Ectodermal cell (in vitro differentiated cells): ENCODE measurements around the gene C8A.

Experiments used
- H3K27ac ChIP-seq: 2 replicates; pipeline ENCODE4 v1.7.0; 2013; ENCODE audit warnings: mild to moderate bottlenecking, low read depth, low read length; ENCODE audit not compliant: insufficient read depth, poor library complexity, severe bottlenecking
- H3K27me3 ChIP-seq: 2 replicates; pipeline ENCODE4 v1.7.0; 2013; ENCODE audit warnings: mild to moderate bottlenecking, low read length; ENCODE audit not compliant: insufficient read depth, control insufficient read depth, poor library complexity, severe bottlenecking
- H3K36me3 ChIP-seq: one replicate; pipeline ENCODE4 v1.7.0; 2013; ENCODE audit warnings: low read length; ENCODE audit not compliant: control insufficient read depth, insufficient read depth
- H3K4me1 ChIP-seq: one replicate; pipeline ENCODE4 v1.7.0; 2013; ENCODE audit warnings: low read length; ENCODE audit not compliant: control insufficient read depth, insufficient read depth
- H3K4me3 ChIP-seq: 2 replicates; pipeline ENCODE4 v1.7.0; 2013; ENCODE audit warnings: low read depth, low read length, control low read depth; ENCODE audit not compliant: insufficient read depth
- H3K9me3 ChIP-seq: 2 replicates; pipeline ENCODE4 v1.7.0; 2013; ENCODE audit warnings: mild to moderate bottlenecking, low read length, moderate library complexity; ENCODE audit not compliant: control insufficient read depth
- WGBS, 2 experiments: methylation state at CpG; one replicate each; pipeline ENCODE4 v1.1.7; 2013; ENCODE audit warnings: missing lambda C conversion rate in 2 of 2; 5-methylcytosine and 5-hydroxymethylcytosine counted together

The C8A gene

DNA sequence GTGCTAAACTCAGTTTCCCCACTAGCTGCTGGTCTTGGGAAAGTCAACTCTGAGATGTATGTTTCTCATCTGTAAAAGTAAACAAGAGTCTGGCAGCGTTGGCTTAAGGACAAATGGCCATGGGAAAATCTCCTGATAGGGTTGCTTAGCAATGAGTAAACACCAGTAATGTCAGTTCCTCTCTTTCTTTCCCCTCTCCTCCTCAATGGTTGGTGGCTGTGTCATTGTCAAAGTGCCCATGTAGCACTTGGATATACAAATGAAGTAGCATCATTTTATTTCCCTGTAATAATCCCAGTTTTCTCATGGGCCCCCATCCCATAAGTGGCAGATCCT is 33.2 kb upstream of the C8A start:
- 21 to 29% methylated on average over 1 of the region's 1 CpG for WGBS, 2 experiments
- Histone ChIP-seq H3K9me3 (no peaks in the 10 kb centered on the region), H3K36me3 (no peaks in the 10 kb centered on the region), H3K27ac (no peak overlapping the region), H3K4me1 (peaks cover 22% of the 10 kb centered on the region), H3K27me3 (no peaks in the 10 kb centered on the region), H3K4me3 (no peak overlapping the region)

DNA sequence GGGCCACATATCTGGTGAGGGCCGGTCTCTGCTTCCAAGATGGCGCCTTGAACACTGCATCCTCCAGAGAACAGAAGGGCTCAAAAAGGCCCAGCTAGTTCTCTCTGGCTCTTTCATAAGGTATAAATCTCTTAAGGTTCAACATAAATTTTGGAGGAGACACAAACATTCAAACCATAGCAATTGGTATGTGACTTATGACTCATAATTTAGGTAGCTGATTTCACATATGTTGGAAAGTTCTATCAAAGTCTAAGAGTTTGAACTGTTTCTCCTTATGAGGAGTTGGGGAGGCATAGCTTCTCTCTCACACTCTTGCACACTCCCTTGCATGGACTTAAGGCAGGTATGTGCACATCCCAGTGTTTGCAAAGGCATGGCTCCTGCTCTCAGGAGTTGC is 30.3 kb upstream of the C8A start:
- WGBS, 2 experiments, result 65 to 67% methylated on average over 2 of the region's 2 CpGs
- Histone ChIP-seq H3K36me3 (no peaks in the 10 kb centered on the region), H3K27ac (no peak overlapping the region), H3K4me1 (peaks cover 9% of the 10 kb centered on the region), H3K4me3 (no peak overlapping the region), H3K9me3 (no peaks in the 10 kb centered on the region), H3K27me3 (no peaks in the 10 kb centered on the region)

DNA sequence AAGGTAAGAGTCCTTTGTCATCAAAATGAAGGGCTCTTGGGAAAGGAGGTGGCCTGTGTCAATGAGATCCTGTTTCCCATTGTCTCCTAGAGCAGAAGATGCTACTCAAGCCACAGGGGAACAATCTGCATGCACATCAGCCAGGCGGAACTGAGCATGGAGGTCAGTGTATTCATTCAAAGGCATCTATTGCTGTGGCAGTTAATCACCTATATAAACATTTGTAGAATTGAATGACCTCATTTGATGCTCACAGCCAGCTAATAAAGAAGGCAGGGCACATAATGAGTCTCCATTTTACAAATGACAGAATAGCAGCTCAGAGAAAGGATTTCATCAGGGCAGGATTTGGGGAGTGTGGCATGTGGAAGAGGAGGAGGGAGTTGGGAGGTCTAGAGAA is 29.7 kb upstream of the C8A start:
- Histone ChIP-seq H3K27me3 (no peaks in the 10 kb centered on the region), H3K27ac (no peak overlapping the region)
- WGBS, 2 experiments, result 64 to 73% methylated on average over 1 of the region's 1 CpG

DNA sequence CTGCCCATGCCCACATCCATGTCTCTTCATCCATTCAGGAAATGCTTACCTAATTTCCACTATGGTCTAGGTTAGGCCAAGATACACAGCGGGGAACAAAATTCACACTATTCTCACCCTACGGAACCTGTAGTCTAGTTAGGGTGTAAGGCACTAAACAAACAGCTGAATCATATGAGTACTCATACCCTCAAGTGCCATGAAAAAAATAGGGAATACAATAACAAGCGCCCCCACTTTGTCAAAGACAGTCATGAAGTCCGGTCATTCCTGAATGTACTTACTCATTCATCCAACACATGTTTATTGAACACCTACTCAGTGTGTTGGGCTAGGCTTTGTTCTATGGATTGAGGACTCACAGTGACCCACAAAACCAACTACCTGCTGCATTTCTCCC is 29.2 kb upstream of the C8A start:
- Histone ChIP-seq H3K36me3 (no peaks in the 10 kb centered on the region), H3K27ac (no peak overlapping the region), H3K4me3 (no peak overlapping the region), H3K9me3 (no peaks in the 10 kb centered on the region), H3K4me1 (peaks cover 4% of the 10 kb centered on the region), H3K27me3 (no peaks in the 10 kb centered on the region)
- 83 to 91% methylated on average over 4 of the region's 4 CpGs for WGBS, 2 experiments

More for the DNA sequence above, 29.7 kb upstream of the C8A start:
- Histone ChIP-seq H3K4me1 (peaks cover 4% of the 10 kb centered on the region), H3K9me3 (no peaks in the 10 kb centered on the region), H3K36me3 (no peaks in the 10 kb centered on the region), H3K4me3 (no peak overlapping the region)

- no peaks in the 10 kb centered on the region for H3K9me3 ChIP-seq
- H3K4me1 ChIP-seq, result peaks cover 4% of the 10 kb centered on the region
- H3K36me3 ChIP-seq, result no peaks in the 10 kb centered on the region
- H3K4me3 ChIP-seq, result no peak overlapping the region
- no peaks in the 10 kb centered on the region for H3K27me3 ChIP-seq
- no peak overlapping the region for H3K27ac ChIP-seq
Observed at GRCh38 chr1:56827711-56828110, 26.9 kb upstream of the C8A start.

- H3K27me3 ChIP-seq, result no peaks in the 10 kb centered on the region
- H3K9me3 ChIP-seq, result no peaks in the 10 kb centered on the region
- H3K36me3 ChIP-seq, result no peaks in the 10 kb centered on the region
- no peak overlapping the region for H3K27ac ChIP-seq
- H3K4me3 ChIP-seq, result no peak overlapping the region
- no peaks in the 10 kb centered on the region for H3K4me1 ChIP-seq
- WGBS, 2 experiments, result 86 to 91% methylated on average over 4 of the region's 4 CpGs
Observed at GRCh38 chr1:56830052-56830451, 24.5 kb upstream of the C8A start.

DNA sequence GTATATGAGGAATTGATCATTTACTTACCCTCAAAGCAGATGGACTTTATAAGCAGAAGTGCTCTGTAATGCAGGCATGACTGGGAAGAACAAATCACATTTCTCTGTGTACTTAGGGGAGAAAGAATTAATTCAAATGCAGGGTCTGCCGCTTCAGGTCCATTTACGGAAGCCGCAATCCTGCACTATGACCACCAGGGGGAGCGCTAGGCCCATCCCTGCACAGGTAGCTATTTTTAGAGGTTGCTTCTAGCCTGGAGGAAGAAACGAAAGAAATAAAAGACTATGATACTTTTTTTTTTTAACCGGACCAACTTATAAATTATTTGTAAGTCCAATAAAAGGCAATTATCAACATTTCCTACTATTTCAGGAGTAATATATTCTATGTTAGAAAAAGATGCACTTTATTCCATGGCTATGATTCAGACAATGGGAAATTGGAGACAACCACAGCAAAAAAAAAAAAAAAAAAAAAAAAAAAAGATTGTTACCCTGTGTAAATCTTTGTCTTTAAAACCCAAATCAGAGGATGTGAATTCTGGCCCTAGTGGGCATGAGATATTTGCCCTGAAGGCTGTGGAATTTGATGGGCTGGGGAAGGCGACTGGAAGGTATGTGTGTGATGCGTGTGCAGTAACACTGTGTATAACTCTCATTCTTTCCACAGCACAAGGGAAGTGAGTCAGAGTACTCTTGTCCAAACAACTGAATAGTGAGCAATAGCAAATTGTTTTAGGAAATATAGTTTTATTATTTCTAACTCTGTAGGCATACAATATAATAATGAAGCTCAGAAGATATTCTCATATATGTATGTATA is 22.5 kb upstream of the C8A start:
- no peak overlapping the region for H3K27ac ChIP-seq
- no peaks in the 10 kb centered on the region for H3K36me3 ChIP-seq
- no peaks in the 10 kb centered on the region for H3K27me3 ChIP-seq
- no peak overlapping the region for H3K4me3 ChIP-seq
- WGBS, 2 experiments, result 30 to 34% methylated on average over 6 of the region's 8 CpGs
- H3K9me3 ChIP-seq, result no peaks in the 10 kb centered on the region
- H3K4me1 ChIP-seq, result no peaks in the 10 kb centered on the region

- WGBS, 2 experiments, result 91 to 96% methylated on average over 4 of the region's 4 CpGs
- H3K4me3 ChIP-seq, result no peak overlapping the region
- no peaks in the 10 kb centered on the region for H3K9me3 ChIP-seq
- no peaks in the 10 kb centered on the region for H3K27me3 ChIP-seq
- H3K36me3 ChIP-seq, result no peaks in the 10 kb centered on the region
- no peak overlapping the region for H3K27ac ChIP-seq
- H3K4me1 ChIP-seq, result peaks cover 4% of the 10 kb centered on the region
Observed at GRCh38 chr1:56833088-56833487, 21.5 kb upstream of the C8A start.

- Histone ChIP-seq H3K27ac (no peak overlapping the region), H3K4me3 (no peak overlapping the region), H3K9me3 (no peaks in the 10 kb centered on the region), H3K36me3 (no peaks in the 10 kb centered on the region), H3K27me3 (no peaks in the 10 kb centered on the region), H3K4me1 (peaks cover 4% of the 10 kb centered on the region)
- WGBS, 2 experiments, result 93 to 94% methylated on average over 5 of the region's 5 CpGs
Observed at GRCh38 chr1:56834137-56834900, 20.3 kb upstream of the C8A start.

- no peak overlapping the region for H3K4me3 ChIP-seq
- WGBS, 2 experiments, result 95 to 96% methylated on average over 5 of the region's 5 CpGs
Observed at GRCh38 chr1:56835657-56836056, 18.9 kb upstream of the C8A start.

More at GRCh38 chr1:56835657-56836056, 18.9 kb upstream of the C8A start:
- no peak overlapping the region for H3K27ac ChIP-seq
- H3K36me3 ChIP-seq, result no peaks in the 10 kb centered on the region
- no peaks in the 10 kb centered on the region for H3K27me3 ChIP-seq
- peaks cover 4% of the 10 kb centered on the region for H3K4me1 ChIP-seq
- no peaks in the 10 kb centered on the region for H3K9me3 ChIP-seq
